SK-N-SH (cell line): Measurements from ENCODE around the gene IGF1R. TPM values are rescaled to one million over a fixed set of nuclear protein-coding genes. Genes with fewer than 3 reads are reported as not detected.

Experiments
- CTCF ChIA-PET: fragments of 300-600, 350-600 bp; formaldehyde crosslinking; extraction: SDS; loops from one replicate; lab custom pipeline; 2021; lab: Yijun Ruan, JAX
- POLR2A ChIA-PET: fragments of 350-600 bp; sonication (Branson Sonifier 250); formaldehyde crosslinking; extraction: SDS; loops from one replicate; lab custom pipeline; 2020; ENCODE audit warnings: antibody characterized with exemption, inconsistent platforms; lab: Yijun Ruan, JAX
- DNase-seq: peaks from one replicate; pipeline ENCODE4 v3.0.0; 2012
- H2AFZ ChIP-seq: fragments of 200-600 bp; sonication (generic); 2 replicates; pipeline ENCODE4 v1.8.1; 2016; ENCODE audit warnings: antibody characterized with exemption, mild to moderate bottlenecking, low read depth
- H3F3A ChIP-seq: fragments of 200-600 bp; sonication (generic); replicated peaks from 2 replicates; pipeline ENCODE3; 2016; ENCODE audit warnings: antibody characterized with exemption, mild to moderate bottlenecking; ENCODE audit not compliant: insufficient read depth
- H3K27ac ChIP-seq, 2 experiments: fragments of 200-500 bp in 1 of 2; fragments of 200-600 bp in 1 of 2; sonication (Bioruptor generic) in 1 of 2; sonication (generic), shearing (Covaris generic) in 1 of 2; 2 replicates each; pipeline versions ENCODE4 v1.5.1 to v1.6.1; 2014 to 2016; ENCODE audit warnings: low read depth in 2 of 2, inconsistent platforms in 1 of 2, low read length in 1 of 2, mild to moderate bottlenecking in 1 of 2, mixed read lengths in 1 of 2
- H3K27me3 ChIP-seq: fragments of 200-600 bp; sonication (generic), shearing (Covaris generic); 2 replicates; pipeline ENCODE4 v1.6.1; 2016; ENCODE audit warnings: mixed run types; ENCODE audit not compliant: insufficient read depth
- H3K36me3 ChIP-seq, 2 experiments: fragments of 200-500 bp in 1 of 2; fragments of 200-600 bp in 1 of 2; sonication (Bioruptor generic) in 1 of 2; sonication (generic) in 1 of 2; replicated peaks in 1 of 2; 2 replicates each; pipeline versions ENCODE3 to v1.5.1; 2014 to 2016; ENCODE audit warnings: low read length in 1 of 2, mild to moderate bottlenecking in 1 of 2; ENCODE audit not compliant: insufficient read depth in 2 of 2, control insufficient read depth in 1 of 2
- H3K4me1 ChIP-seq, 2 experiments: fragments of 200-500 bp in 1 of 2; fragments of 200-600 bp in 1 of 2; sonication (Bioruptor generic) in 1 of 2; sonication (generic), shearing (Covaris generic) in 1 of 2; 2 replicates each; pipeline versions ENCODE4 v1.5.1 to v1.6.1; 2014 to 2016; ENCODE audit warnings: low read depth in 1 of 2, low read length in 1 of 2, mixed run types in 1 of 2; ENCODE audit not compliant: insufficient read depth in 2 of 2, control insufficient read depth in 1 of 2
- H3K4me2 ChIP-seq: fragments of 200-600 bp; sonication (generic), shearing (Covaris generic); 2 replicates; pipeline ENCODE4 v1.6.1; 2017; ENCODE audit warnings: mixed run types
- H3K4me3 ChIP-seq, 2 experiments: fragments of 200-500 bp in 1 of 2; fragments of 200-600 bp in 1 of 2; sonication (Bioruptor generic) in 1 of 2; sonication (generic), shearing (Covaris generic) in 1 of 2; 2 replicates each; pipeline versions ENCODE4 v1.5.1 to v1.8.1; 2014 to 2016; ENCODE audit warnings: low read depth in 2 of 2, inconsistent platforms in 1 of 2, low read length in 1 of 2, mild to moderate bottlenecking in 1 of 2, mixed read lengths in 1 of 2, moderate library complexity in 1 of 2
- H3K79me2 ChIP-seq: fragments of 200-600 bp; sonication (generic); 2 replicates; pipeline ENCODE4 v1.8.1; 2017; ENCODE audit warnings: mild to moderate bottlenecking; ENCODE audit not compliant: insufficient read depth
- H3K9ac ChIP-seq: fragments of 200-600 bp; sonication (generic); 2 replicates; pipeline ENCODE4 v1.6.1; 2017; ENCODE audit warnings: mixed run types
- H3K9me2 ChIP-seq: fragments of 200-600 bp; sonication (generic); 2 replicates; pipeline ENCODE4 v1.6.1; 2017; ENCODE audit warnings: mixed run types
- H3K9me3 ChIP-seq: fragments of 200-600 bp; sonication (generic); 2 replicates; pipeline ENCODE4 v1.6.1; 2017; ENCODE audit warnings: mixed run types, mild to moderate bottlenecking, moderate library complexity
- H4K20me1 ChIP-seq: fragments of 200-600 bp; sonication (generic); 2 replicates; pipeline ENCODE4 v1.6.1; 2017; ENCODE audit warnings: mild to moderate bottlenecking, mixed run types; ENCODE audit not compliant: insufficient read depth
- CHD2 ChIP-seq: fragments of 150-350 bp; IDR thresholded peaks from 2 replicates; pipeline ENCODE4 v1.6.1; 2018; ENCODE audit warnings: low read length; ENCODE audit not compliant: partially characterized antibody
- ELF1 ChIP-seq: IDR thresholded peaks from 2 replicates; pipeline ENCODE4 v1.4.0; 2012
- GATA2 ChIP-seq: sonication (generic); formaldehyde crosslinking; IDR thresholded peaks from 2 replicates; pipeline ENCODE4 v1.5.0; 2020; ENCODE audit warnings: mild to moderate bottlenecking, missing genetic modification reagents
- JUND ChIP-seq: IDR thresholded peaks from 2 replicates; pipeline ENCODE4 v1.4.0; 2012
- MAX ChIP-seq: IDR thresholded peaks from 2 replicates; pipeline ENCODE4 v1.4.0; 2012; ENCODE audit warnings: low read depth
- NRF1 ChIP-seq: IDR thresholded peaks from 2 replicates; pipeline ENCODE4 v1.6.1; 2012; ENCODE audit warnings: low read depth, mild to moderate bottlenecking, low read length
- POLR2AphosphoS5 ChIP-seq: IDR thresholded peaks from 2 replicates; pipeline ENCODE4 v1.6.1; 2012; ENCODE audit warnings: low read depth, low read length
- RAD21 ChIP-seq: IDR thresholded peaks from 2 replicates; pipeline ENCODE4 v1.6.1; 2012; ENCODE audit warnings: mild to moderate bottlenecking, low read length
- RCOR1 ChIP-seq: fragments of 150-350 bp; IDR thresholded peaks from 2 replicates; pipeline ENCODE4 v1.6.1; 2017; ENCODE audit warnings: antibody characterized with exemption, low read length
- TEAD4 ChIP-seq: IDR thresholded peaks from 2 replicates; pipeline ENCODE4 v1.4.0; 2012; ENCODE audit warnings: mild to moderate bottlenecking, borderline replicate concordance; ENCODE audit not compliant: insufficient read depth
- WGBS: methylation state at CpG from one replicate; pipeline ENCODE4 v1.1.6; 2017; ENCODE audit warnings: low lambda C conversion rate; 5-methylcytosine and 5-hydroxymethylcytosine counted together
- polyA plus RNA-seq, 3 experiments: library from polyadenylated mRNA; depleted of rRNA; stranded (reverse); fragments of >200 nt; gene quantifications; 2 replicates each; pipeline ENCODE4 v1.2.3, GENCODE V29; 2012
- TF ChIP-seq, protein P1 (sequence below): IDR thresholded peaks from 2 replicates; pipeline ENCODE4; 2012
- TF ChIP-seq, protein P2 (sequence below): fragments of 150-350 bp; IDR thresholded peaks from 2 replicates; pipeline ENCODE4 v1.6.1; 2016; ENCODE audit warnings: mild to moderate bottlenecking, low read depth, low read length
- TF ChIP-seq, protein P3 (sequence below): IDR thresholded peaks from 2 replicates; pipeline ENCODE4 v1.6.1; 2012; ENCODE audit warnings: mild to moderate bottlenecking, low read depth, low read length, moderate library complexity
- TF ChIP-seq, protein P4 (sequence below): IDR thresholded peaks from 2 replicates; pipeline ENCODE4 v1.4.0; 2012; ENCODE audit warnings: low read depth, borderline replicate concordance
- TF ChIP-seq, protein P5 (sequence below): fragments of 150-350 bp; IDR thresholded peaks from 2 replicates; pipeline ENCODE4 v1.6.1; 2017; ENCODE audit warnings: antibody characterized with exemption, low read length, low read depth, borderline replicate concordance

Gene IGF1R
- polyA plus RNA-seq, 1 of the 3 experiments (the other 2 are of a cell fraction) = 9.5 TPM

DNA sequence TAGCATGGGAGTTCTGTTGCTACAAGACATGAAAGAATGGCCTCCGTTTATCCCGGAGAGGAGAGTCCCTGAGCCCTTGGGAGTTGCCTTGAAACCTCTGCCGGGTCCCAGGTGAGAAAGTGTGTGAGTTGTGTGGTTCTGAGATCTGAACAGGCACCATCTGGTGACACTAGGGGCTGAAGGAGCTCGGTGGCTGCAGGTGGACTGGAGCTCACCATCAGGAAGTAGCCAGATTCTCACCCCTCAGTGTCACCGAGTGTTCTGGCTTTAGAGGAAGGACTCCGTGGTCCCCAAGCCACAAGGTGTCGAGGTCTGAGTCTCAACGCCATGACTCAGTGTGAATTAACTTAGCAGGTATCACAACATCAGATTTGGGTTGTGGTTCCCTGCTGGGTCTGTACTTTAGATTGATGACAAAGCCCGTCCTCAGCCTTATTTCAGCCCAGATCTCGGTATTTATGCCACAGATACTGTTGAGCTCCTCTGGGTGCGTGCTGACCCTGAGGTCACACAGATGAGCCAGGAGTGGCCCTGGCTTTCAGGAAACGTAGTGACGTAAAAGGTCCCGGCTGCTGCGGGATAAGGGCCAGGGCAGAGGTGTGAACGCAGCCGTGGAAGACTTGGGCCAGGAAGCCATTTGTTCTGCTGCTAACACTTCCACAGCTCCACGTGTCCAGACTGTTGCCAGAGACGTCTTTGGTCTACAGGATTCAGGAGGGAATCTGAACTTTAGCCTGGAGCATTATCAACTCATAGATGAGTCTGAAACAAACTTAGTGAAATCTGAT is 304.9 kb downstream of the IGF1R start:
- Histone ChIP-seq H3K4me3 (no peak overlapping the region), H3K4me2 (no peak overlapping the region), H3F3A (no peaks in the 10 kb centered on the region), H4K20me1 (no peaks in the 10 kb centered on the region), H3K9ac (no peak overlapping the region), H2AFZ (no peak overlapping the region), H3K9me3 (no peaks in the 10 kb centered on the region), H3K36me3 (peaks cover 0 to 42% of the 10 kb centered on the region in 2 experiments), H3K27me3 (no peaks in the 10 kb centered on the region), H3K79me2 (no peaks in the 10 kb centered on the region), H3K4me1 (peaks cover 0 to 15% of the 10 kb centered on the region in 2 experiments; a peak in 1 of 4 replicates), H3K9me2 (no peaks in the 10 kb centered on the region), H3K27ac (no peak overlapping the region)
- TF ChIP-seq TEAD4 (no peak), RCOR1 (no peak), JUND (no peak), MAX (no peak), CHD2 (no peak), POLR2AphosphoS5 (no peak)
- TF ChIP-seq, protein P1, sequence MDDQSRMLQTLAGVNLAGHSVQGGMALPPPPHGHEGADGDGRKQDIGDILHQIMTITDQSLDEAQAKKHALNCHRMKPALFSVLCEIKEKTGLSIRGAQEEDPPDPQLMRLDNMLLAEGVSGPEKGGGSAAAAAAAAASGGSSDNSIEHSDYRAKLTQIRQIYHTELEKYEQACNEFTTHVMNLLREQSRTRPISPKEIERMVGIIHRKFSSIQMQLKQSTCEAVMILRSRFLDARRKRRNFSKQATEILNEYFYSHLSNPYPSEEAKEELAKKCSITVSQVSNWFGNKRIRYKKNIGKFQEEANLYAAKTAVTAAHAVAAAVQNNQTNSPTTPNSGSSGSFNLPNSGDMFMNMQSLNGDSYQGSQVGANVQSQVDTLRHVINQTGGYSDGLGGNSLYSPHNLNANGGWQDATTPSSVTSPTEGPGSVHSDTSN = no peak
- TF ChIP-seq, protein P2, sequence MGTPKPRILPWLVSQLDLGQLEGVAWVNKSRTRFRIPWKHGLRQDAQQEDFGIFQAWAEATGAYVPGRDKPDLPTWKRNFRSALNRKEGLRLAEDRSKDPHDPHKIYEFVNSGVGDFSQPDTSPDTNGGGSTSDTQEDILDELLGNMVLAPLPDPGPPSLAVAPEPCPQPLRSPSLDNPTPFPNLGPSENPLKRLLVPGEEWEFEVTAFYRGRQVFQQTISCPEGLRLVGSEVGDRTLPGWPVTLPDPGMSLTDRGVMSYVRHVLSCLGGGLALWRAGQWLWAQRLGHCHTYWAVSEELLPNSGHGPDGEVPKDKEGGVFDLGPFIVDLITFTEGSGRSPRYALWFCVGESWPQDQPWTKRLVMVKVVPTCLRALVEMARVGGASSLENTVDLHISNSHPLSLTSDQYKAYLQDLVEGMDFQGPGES = no peak
- 97% methylated on average over 18 of the region's 19 CpGs for WGBS
- ChIA-PET CTCF (interaction anchor here (0.7 to 1.3 kb wide), 3 partner anchors 12 to 1784 kb away, joined by 3 to 4 read pairs (median 3); no protein-coding TSS in a partner anchor), POLR2A (no interaction called here)
- DNase-seq = no peak

- no peaks in the 10 kb centered on the region for H3F3A ChIP-seq
- POLR2A ChIA-PET = no interaction called here
- no peaks in the 10 kb centered on the region for H4K20me1 ChIP-seq
- H3K4me3 ChIP-seq = no peak overlapping the region
- DNase-seq = no peak
- peaks cover 0 to 38% of the 10 kb centered on the region in 2 experiments for H3K36me3 ChIP-seq
- no peaks in the 10 kb centered on the region for H3K9me3 ChIP-seq
- peaks cover 0 to 15% of the 10 kb centered on the region in 2 experiments; a peak in 1 of 4 replicates for H3K4me1 ChIP-seq
- 89% methylated on average over 8 of the region's 16 CpGs for WGBS
- H3K27me3 ChIP-seq = no peaks in the 10 kb centered on the region
- CTCF ChIA-PET = interaction anchor here (1.3 kb wide), 1 partner anchor 12 kb away, joined by 3 read pairs; no protein-coding TSS in a partner anchor
- no peak overlapping the region for H3K9ac ChIP-seq
- H3K27ac ChIP-seq = no peak overlapping the region
- no peaks in the 10 kb centered on the region for H3K79me2 ChIP-seq
- no peak overlapping the region for H2AFZ ChIP-seq
- no peak overlapping the region for H3K4me2 ChIP-seq
- H3K9me2 ChIP-seq = no peaks in the 10 kb centered on the region
- TF ChIP-seq ELF1 (no peak), RAD21 (no peak), NRF1 (no peak), GATA2 (no peak)
- TF ChIP-seq, protein P3, sequence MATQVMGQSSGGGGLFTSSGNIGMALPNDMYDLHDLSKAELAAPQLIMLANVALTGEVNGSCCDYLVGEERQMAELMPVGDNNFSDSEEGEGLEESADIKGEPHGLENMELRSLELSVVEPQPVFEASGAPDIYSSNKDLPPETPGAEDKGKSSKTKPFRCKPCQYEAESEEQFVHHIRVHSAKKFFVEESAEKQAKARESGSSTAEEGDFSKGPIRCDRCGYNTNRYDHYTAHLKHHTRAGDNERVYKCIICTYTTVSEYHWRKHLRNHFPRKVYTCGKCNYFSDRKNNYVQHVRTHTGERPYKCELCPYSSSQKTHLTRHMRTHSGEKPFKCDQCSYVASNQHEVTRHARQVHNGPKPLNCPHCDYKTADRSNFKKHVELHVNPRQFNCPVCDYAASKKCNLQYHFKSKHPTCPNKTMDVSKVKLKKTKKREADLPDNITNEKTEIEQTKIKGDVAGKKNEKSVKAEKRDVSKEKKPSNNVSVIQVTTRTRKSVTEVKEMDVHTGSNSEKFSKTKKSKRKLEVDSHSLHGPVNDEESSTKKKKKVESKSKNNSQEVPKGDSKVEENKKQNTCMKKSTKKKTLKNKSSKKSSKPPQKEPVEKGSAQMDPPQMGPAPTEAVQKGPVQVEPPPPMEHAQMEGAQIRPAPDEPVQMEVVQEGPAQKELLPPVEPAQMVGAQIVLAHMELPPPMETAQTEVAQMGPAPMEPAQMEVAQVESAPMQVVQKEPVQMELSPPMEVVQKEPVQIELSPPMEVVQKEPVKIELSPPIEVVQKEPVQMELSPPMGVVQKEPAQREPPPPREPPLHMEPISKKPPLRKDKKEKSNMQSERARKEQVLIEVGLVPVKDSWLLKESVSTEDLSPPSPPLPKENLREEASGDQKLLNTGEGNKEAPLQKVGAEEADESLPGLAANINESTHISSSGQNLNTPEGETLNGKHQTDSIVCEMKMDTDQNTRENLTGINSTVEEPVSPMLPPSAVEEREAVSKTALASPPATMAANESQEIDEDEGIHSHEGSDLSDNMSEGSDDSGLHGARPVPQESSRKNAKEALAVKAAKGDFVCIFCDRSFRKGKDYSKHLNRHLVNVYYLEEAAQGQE = no peak
- TF ChIP-seq, protein P4, sequence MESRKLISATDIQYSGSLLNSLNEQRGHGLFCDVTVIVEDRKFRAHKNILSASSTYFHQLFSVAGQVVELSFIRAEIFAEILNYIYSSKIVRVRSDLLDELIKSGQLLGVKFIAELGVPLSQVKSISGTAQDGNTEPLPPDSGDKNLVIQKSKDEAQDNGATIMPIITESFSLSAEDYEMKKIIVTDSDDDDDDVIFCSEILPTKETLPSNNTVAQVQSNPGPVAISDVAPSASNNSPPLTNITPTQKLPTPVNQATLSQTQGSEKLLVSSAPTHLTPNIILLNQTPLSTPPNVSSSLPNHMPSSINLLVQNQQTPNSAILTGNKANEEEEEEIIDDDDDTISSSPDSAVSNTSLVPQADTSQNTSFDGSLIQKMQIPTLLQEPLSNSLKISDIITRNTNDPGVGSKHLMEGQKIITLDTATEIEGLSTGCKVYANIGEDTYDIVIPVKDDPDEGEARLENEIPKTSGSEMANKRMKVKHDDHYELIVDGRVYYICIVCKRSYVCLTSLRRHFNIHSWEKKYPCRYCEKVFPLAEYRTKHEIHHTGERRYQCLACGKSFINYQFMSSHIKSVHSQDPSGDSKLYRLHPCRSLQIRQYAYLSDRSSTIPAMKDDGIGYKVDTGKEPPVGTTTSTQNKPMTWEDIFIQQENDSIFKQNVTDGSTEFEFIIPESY = no peak
- TF ChIP-seq, protein P5, sequence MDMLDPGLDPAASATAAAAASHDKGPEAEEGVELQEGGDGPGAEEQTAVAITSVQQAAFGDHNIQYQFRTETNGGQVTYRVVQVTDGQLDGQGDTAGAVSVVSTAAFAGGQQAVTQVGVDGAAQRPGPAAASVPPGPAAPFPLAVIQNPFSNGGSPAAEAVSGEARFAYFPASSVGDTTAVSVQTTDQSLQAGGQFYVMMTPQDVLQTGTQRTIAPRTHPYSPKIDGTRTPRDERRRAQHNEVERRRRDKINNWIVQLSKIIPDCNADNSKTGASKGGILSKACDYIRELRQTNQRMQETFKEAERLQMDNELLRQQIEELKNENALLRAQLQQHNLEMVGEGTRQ = no peak
- TF ChIP-seq, protein P2 = no peak
Measured at GRCh38 chr15:98953968-98954367, 305.6 kb downstream of the IGF1R start.
